H9 (cell line): ENCODE data around the gene ARHGAP26. TPM values are rescaled to one million over a fixed set of nuclear protein-coding genes. Genes with fewer than 3 reads are reported as not detected.

Source experiments
- DNase-seq: peaks from one replicate; pipeline ENCODE4 v3.0.0-alpha.2; 2017
- H2AFZ ChIP-seq: one replicate; pipeline ENCODE4 v1.6.1; 2013; ENCODE audit warnings: mild to moderate bottlenecking, low read length, control low read depth, moderate library complexity
- H2AK5ac ChIP-seq: 2 replicates; pipeline ENCODE4 v1.6.1; 2013; ENCODE audit warnings: low read length, control low read depth, mixed read lengths; ENCODE audit not compliant: insufficient read length
- H2BK120ac ChIP-seq: one replicate; pipeline ENCODE4 v1.6.1; 2013; ENCODE audit warnings: low read depth, mild to moderate bottlenecking, low read length, control low read depth, inconsistent platforms; ENCODE audit not compliant: poor library complexity, severe bottlenecking
- H2BK12ac ChIP-seq: 2 replicates; pipeline ENCODE4 v1.6.1; 2013; ENCODE audit warnings: low read length, control low read depth, mixed read lengths, low read depth; ENCODE audit not compliant: insufficient read length
- H2BK15ac ChIP-seq: 2 replicates; pipeline ENCODE4 v1.6.1; 2013; ENCODE audit warnings: low read depth, low read length, control low read depth
- H2BK20ac ChIP-seq: one replicate; pipeline ENCODE4 v1.6.1; 2013; ENCODE audit warnings: low read depth, mild to moderate bottlenecking, low read length, control low read depth, inconsistent platforms; ENCODE audit not compliant: poor library complexity, severe bottlenecking
- H2BK5ac ChIP-seq: 2 replicates; pipeline ENCODE4 v1.6.1; 2013; ENCODE audit warnings: low read length, control low read depth, mixed read lengths; ENCODE audit not compliant: insufficient read length
- H3K14ac ChIP-seq: 2 replicates; pipeline ENCODE4 v1.6.1; 2013; ENCODE audit warnings: low read length, control low read depth; ENCODE audit not compliant: insufficient read depth
- H3K18ac ChIP-seq: 2 replicates; pipeline ENCODE4 v1.6.1; 2013; ENCODE audit warnings: low read depth, mild to moderate bottlenecking, mixed read lengths, low read length, control low read depth; ENCODE audit not compliant: insufficient read length
- H3K23ac ChIP-seq: 2 replicates; pipeline ENCODE4 v1.6.1; 2013; ENCODE audit warnings: low read length, control low read depth, mixed read lengths, low read depth; ENCODE audit not compliant: insufficient read length
- H3K23me2 ChIP-seq: 2 replicates; pipeline ENCODE4 v1.6.1; 2013; ENCODE audit warnings: low read depth, mild to moderate bottlenecking, mixed read lengths, low read length, control low read depth; ENCODE audit not compliant: insufficient read length, poor library complexity, severe bottlenecking
- H3K27ac ChIP-seq: 2 replicates; pipeline ENCODE4 v1.5.1; 2013; ENCODE audit warnings: low read length, control low read depth, mixed read lengths, low read depth; ENCODE audit not compliant: insufficient read length
- H3K27me3 ChIP-seq: 2 replicates; pipeline ENCODE4 v1.6.1; 2013; ENCODE audit warnings: low read length, control low read depth, inconsistent platforms; ENCODE audit not compliant: insufficient read depth
- H3K4ac ChIP-seq: 2 replicates; pipeline ENCODE4 v1.6.1; 2013; ENCODE audit warnings: low read depth, mild to moderate bottlenecking, control low read depth, inconsistent platforms, low read length, moderate library complexity
- H3K4me1 ChIP-seq: 2 replicates; pipeline ENCODE4 v1.6.1; 2013; ENCODE audit warnings: low read length, control low read depth, inconsistent platforms; ENCODE audit not compliant: insufficient read depth
- H3K4me2 ChIP-seq: 2 replicates; pipeline ENCODE4 v1.6.1; 2013; ENCODE audit warnings: low read length, control low read depth, mixed read lengths; ENCODE audit not compliant: insufficient read length, insufficient read depth
- H3K56ac ChIP-seq: 2 replicates; pipeline ENCODE4 v1.6.1; 2013; ENCODE audit warnings: low read depth, mild to moderate bottlenecking, mixed read lengths, low read length, control low read depth; ENCODE audit not compliant: insufficient read length
- H3K79me1 ChIP-seq: 2 replicates; pipeline ENCODE4 v1.6.1; 2013; ENCODE audit warnings: low read depth, mild to moderate bottlenecking, moderate library complexity, low read length, control low read depth, inconsistent platforms; ENCODE audit not compliant: insufficient read depth, poor library complexity, severe bottlenecking
- H3K79me2 ChIP-seq: 2 replicates; pipeline ENCODE4 v1.6.1; 2013; ENCODE audit warnings: low read length, control low read depth, inconsistent platforms; ENCODE audit not compliant: insufficient read depth
- H3K9ac ChIP-seq: 2 replicates; pipeline ENCODE4 v1.6.1; 2013; ENCODE audit warnings: low read length, control low read depth, mixed read lengths; ENCODE audit not compliant: insufficient read length; ENCODE audit errors: extremely low read depth
- H3K9me3 ChIP-seq: one replicate; pipeline ENCODE4 v1.6.1; 2013; ENCODE audit warnings: low read depth, low read length, inconsistent platforms; ENCODE audit not compliant: control insufficient read depth
- H3T11ph ChIP-seq: one replicate; pipeline ENCODE4 v1.6.1; 2013; ENCODE audit warnings: mild to moderate bottlenecking, low read length, control low read depth, inconsistent platforms
- H4K20me1 ChIP-seq: one replicate; pipeline ENCODE4 v1.6.1; 2013; ENCODE audit not compliant: control insufficient read depth, insufficient read length, insufficient read depth
- H4K5ac ChIP-seq: 2 replicates; pipeline ENCODE4 v1.6.1; 2013; ENCODE audit warnings: low read depth, mild to moderate bottlenecking, mixed read lengths, low read length, control low read depth; ENCODE audit not compliant: insufficient read length
- H4K8ac ChIP-seq: replicated peaks from 2 replicates; pipeline ENCODE4 v1.6.1; 2013; ENCODE audit warnings: low read length, control low read depth, mixed read lengths, low read depth; ENCODE audit not compliant: insufficient read length
- H4K91ac ChIP-seq: 2 replicates; pipeline ENCODE4 v1.6.1; 2013; ENCODE audit warnings: low read depth, mild to moderate bottlenecking, moderate library complexity, mixed read lengths, low read length, control low read depth; ENCODE audit not compliant: insufficient read length
- H3K27ac Mint-ChIP-seq, 3 experiments: 2 replicates in 2 of 3; 3 replicates in 1 of 3; pipeline ENCODE4 v1.8.0; 2020 to 2021; ENCODE audit warnings: mixed read lengths in 3 of 3, mild to moderate bottlenecking in 1 of 3, moderate library complexity in 1 of 3
- H3K27me3 Mint-ChIP-seq: 2 replicates; pipeline ENCODE4 v1.8.0; 2021; ENCODE audit warnings: low read depth, mild to moderate bottlenecking, moderate library complexity, mixed read lengths
- H3K36me3 Mint-ChIP-seq, 3 experiments: 2 replicates in 2 of 3; 3 replicates in 1 of 3; pipeline ENCODE4 v1.8.0; 2020 to 2021; ENCODE audit warnings: low read depth in 3 of 3, mixed read lengths in 3 of 3; ENCODE audit not compliant: insufficient read depth in 1 of 3
- H3K4me1 Mint-ChIP-seq, 2 experiments: 2 replicates each; pipeline ENCODE4 v1.8.0; 2020; ENCODE audit warnings: mixed read lengths in 2 of 2
- H3K4me3 Mint-ChIP-seq, 2 experiments: 2 replicates in 1 of 2; 3 replicates in 1 of 2; pipeline ENCODE4 v1.8.0; 2020 to 2021; ENCODE audit warnings: mild to moderate bottlenecking in 2 of 2, mixed read lengths in 2 of 2, moderate library complexity in 1 of 2
- H3K9me3 Mint-ChIP-seq, 2 experiments: 2 replicates in 1 of 2; 3 replicates in 1 of 2; pipeline ENCODE4 v1.8.0; 2020; ENCODE audit warnings: mild to moderate bottlenecking in 2 of 2, mixed read lengths in 2 of 2, moderate library complexity in 1 of 2
- CTCF ChIP-seq: fragments of 200-600 bp; sonication (generic); conservative IDR thresholded peaks from 3 replicates; pipeline ENCODE4 v1.8.0; 2021; ENCODE audit warnings: antibody characterized with exemption, mild to moderate bottlenecking
- total RNA-seq: library from RNA; stranded (reverse); gene quantifications from 2 replicates; pipeline ENCODE4 v1.2.1, GENCODE V29; 2021

Gene ARHGAP26
- total RNA-seq, 1 experiment from 2014 or later = 13.8 TPM

DNA sequence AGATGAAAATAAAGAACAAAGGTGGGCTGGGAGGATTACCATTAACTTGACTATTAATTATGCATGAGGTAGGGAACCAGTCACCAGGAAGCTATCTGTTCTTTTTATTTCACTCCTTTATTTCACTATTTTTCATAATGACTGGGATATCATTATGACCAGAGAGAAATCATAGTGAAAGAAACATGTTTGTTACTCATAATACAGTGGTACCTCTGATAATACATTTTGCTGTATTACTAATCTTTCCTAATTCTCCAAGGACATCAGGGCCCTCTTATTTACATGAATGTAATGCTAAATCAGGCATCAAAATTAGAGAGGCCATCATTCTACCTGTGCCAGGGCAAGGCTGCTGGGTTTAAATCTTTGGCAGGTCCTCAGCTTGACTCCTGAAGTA lies 379.6 kb downstream of the ARHGAP26 start:
- Histone ChIP-seq H3K14ac (no peak overlapping the region), H2AK5ac (no peak overlapping the region), H3K9me3 (no peaks in the 10 kb centered on the region), H3T11ph (no peak overlapping the region), H4K20me1 (no peaks in the 10 kb centered on the region), H3K56ac (no peak overlapping the region), H2BK12ac (no peak overlapping the region), H3K23me2 (no peaks in the 10 kb centered on the region), H3K79me2 (no peaks in the 10 kb centered on the region), H3K27me3 (no peaks in the 10 kb centered on the region), H3K4ac (no peak overlapping the region), H4K5ac (no peak overlapping the region), H2BK15ac (no peak overlapping the region), H3K23ac (no peak overlapping the region), H3K27ac (no peak overlapping the region), H3K79me1 (no peaks in the 10 kb centered on the region), H4K8ac (no peak overlapping the region), H4K91ac (no peak overlapping the region), H3K9ac (no peak overlapping the region), H3K4me2 (no peak overlapping the region), H2BK20ac (no peak overlapping the region), H2BK5ac (no peak overlapping the region), H2BK120ac (no peak overlapping the region), H3K18ac (no peak overlapping the region), H2AFZ (no peak overlapping the region), H3K4me1 (no peaks in the 10 kb centered on the region)
- peaks cover under 1 to 3% of the 10 kb centered on the region in 2 experiments; a peak in 3 of 4 replicates for H3K4me1 Mint-ChIP-seq
- TF ChIP-seq CTCF = no peak
- H3K36me3 Mint-ChIP-seq = peaks cover 6 to 8% (median 8%) of the 10 kb centered on the region in 3 experiments; a peak in 5 of 7 replicates
- H3K27me3 Mint-ChIP-seq = no peaks in the 10 kb centered on the region
- no peaks in the 10 kb centered on the region for H3K9me3 Mint-ChIP-seq
- H3K4me3 Mint-ChIP-seq = no peak overlapping the region
- no peak for DNase-seq
- no peak overlapping the region for H3K27ac Mint-ChIP-seq
